UCSD-AML1 (cell line): Measurements from ENCODE around the gene VPS13A.
"Not testable (repeated sequence)": the region's sequence is repeated elsewhere in the genome, so short reads cannot be mapped to it uniquely, and the experiment has no call there.

Experiments
- DNase-seq: peaks from one replicate; lab custom pipeline; 2025; ENCODE audit not compliant: unreplicated experiment; lab: John Stamatoyannopoulos, UW

VPS13A gene

GRCh38 chr9:77421506-77422265 is 244.4 kb downstream of the VPS13A start:
- DNase-seq: no peak

DNA sequence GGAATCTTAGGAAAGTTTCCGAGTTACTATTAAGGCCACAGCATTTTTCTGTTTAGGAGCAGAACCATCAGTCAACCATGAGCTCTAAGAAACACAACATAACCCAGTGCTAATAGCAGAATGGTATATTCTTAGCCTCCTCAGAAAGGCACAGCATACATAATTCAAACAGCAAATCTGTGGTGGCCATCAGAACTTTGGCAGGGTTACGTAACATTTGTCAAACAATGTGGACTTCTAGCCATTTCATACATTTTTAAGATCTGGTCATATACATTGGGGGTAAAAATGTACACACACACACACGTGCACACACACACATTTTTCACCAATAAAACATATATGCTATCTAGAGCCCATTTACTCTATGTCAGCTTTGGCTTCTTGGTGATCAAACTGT is 245.6 kb downstream of the VPS13A start:
- no peak for DNase-seq

- DNase-seq: no peak
These were observed 246.5 kb downstream of the VPS13A start for GRCh38 chr9:77423841-77424240.

- DNase-seq: no peak
These were observed 247.7 kb downstream of the VPS13A start for GRCh38 chr9:77424993-77425392.

- DNase-seq: no peak
These were observed 249.4 kb downstream of the VPS13A start for GRCh38 chr9:77426712-77427111.

- no peak for DNase-seq
These were observed 250.1 kb downstream of the VPS13A start for GRCh38 chr9:77427256-77427927.

DNA sequence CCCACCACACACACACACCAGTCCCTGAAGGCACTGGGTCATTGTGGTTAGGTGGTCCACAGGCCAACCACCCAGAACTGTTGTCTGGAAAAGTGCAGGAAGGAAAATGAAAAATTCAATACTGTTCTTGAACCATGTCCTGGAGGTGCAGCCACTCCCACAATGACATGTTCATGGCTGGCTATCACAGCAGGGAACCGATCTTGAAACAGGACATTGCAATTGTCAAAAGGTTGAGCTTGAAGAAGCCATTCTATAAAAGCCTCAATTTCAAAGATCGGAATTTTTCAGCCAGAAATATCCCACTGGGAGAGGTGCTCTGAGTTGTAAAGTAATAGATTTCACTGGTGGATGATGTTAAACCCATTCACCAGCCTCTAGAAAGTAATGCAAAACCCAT is 252.6 kb downstream of the VPS13A start:
- DNase-seq: no peak

- no peak for DNase-seq
These were observed 254.7 kb downstream of the VPS13A start for GRCh38 chr9:77432053-77432452.

- DNase-seq: peak; percentile 39
These were observed 256.5 kb downstream of the VPS13A start for GRCh38 chr9:77433675-77434445.

DNA sequence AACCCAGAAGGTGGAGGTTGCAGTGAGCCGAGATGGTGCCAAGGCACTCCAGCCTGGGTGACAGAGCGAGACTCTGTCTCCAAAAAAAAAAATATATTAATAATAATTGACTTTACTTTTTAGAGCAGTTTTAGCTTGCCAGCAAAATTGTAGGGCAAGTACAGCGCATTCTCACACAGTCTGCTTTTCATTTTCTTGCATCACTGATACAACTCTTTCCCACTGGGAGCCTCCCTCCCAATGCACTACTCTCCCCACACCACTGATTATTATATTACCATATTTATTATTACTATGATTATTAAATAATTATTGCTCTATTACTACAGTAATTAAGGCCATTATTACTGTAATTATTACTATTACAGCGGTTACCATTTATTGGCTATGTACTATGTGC is 257.9 kb downstream of the VPS13A start:
- DNase-seq: no peak

DNA sequence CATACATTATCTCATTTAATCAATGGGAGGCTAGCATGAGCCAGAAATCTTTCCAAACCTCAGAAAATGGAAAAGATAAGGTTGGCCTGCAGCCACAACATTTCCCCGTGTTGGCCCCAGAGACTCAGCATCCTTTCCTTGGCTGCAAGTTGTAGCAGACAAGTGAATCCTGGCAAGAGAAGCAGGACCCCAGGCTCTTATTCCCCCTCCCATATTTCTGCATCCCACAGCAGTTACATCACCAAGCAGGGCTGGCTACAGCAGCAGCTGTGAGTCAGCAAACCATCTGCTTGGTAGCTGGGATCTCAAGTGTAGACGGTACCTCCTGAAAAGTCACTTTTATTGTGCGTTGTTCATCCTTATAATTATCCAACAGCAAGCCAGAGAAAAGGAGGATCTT is 258.4 kb downstream of the VPS13A start:
- DNase-seq: no peak

DNA sequence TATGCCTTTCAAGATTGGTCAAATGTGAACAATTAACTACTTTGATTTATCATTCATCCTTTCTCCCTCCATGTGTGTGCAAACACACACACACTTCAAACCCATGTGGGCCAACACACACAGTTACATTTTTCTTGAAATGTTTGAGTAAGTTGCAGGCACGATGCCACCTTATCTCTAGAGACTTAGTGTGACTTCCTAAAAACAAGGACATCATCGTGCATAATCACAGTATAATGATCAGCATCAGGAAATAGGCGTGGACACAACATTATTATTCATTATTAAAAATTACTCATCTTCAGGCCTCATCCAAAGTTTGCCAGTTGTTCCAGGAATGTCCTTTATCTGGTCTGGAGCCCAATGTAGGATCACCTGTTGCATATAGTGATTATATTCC is 261.3 kb downstream of the VPS13A start:
- DNase-seq: no peak

- DNase-seq: no peak
These were observed 262.7 kb downstream of the VPS13A start for GRCh38 chr9:77440057-77440456.

DNA sequence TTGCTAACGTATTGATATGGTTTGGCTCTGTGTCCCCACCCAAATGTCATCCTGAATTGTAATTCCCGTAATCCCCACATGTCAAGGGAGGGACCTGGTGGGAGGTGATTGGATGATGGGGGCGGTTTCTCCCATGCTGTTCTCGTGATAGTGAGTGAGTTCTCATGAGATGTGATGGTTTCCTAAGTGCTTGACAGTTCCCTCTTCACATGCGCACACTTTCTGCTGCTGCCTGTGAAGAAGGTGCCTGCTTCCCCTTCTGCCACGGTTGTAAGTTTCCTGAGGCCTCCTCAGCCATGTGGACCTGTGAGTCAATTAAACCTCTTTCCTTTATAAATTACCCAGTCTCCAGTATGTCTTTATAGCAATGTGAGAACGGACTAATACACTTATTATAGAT is 263.8 kb downstream of the VPS13A start:
- DNase-seq: not testable (repeated sequence)

DNA sequence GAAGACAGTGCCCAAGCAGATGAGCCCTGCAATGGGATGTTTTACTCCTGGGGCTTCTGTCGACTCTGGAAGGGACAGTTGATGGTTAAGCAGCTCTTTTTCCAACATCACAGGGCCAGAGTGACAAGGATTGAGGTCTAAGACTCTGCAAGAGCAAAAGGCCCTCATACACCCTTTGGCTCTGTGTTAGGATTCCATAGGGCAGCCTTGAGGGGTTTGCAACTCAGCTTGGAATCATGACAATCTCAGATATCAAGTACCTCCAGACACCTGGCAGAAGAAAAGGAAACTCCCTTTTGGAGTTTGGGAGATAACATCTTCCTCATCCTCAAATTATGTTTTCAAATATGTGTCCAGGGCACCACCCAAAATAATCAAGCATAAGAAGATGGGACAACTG is 265.1 kb downstream of the VPS13A start:
- DNase-seq: no peak

- DNase-seq: no peak
These were observed 270.3 kb downstream of the VPS13A start for GRCh38 chr9:77447646-77448045.

GRCh38 chr9:77449240-77450084 is 272.1 kb downstream of the VPS13A start:
- no peak for DNase-seq

- no peak for DNase-seq
These were observed 272.7 kb downstream of the VPS13A start for GRCh38 chr9:77450085-77450475.

GRCh38 chr9:77451507-77451906 is 274.2 kb downstream of the VPS13A start:
- DNase-seq: no peak

GRCh38 chr9:77453825-77454647 is 276.7 kb downstream of the VPS13A start:
- DNase-seq: peak; percentile 36
